HepG2 (cell line): Measurements from ENCODE around the gene MAN2B2. TPM values are rescaled to one million over a fixed set of nuclear protein-coding genes. Genes with fewer than 3 reads are reported as not detected.

ENCODE experiments used
- ATAC-seq: fragments of 200-7000 bp; cut with Tn5 transposase; 3 replicates; pipeline ENCODE4 v1.9.1; 2020; ENCODE audit warnings: mild to moderate bottlenecking, moderate library complexity
- BruUV-seq: library from RNA; stranded (reverse); fragments of 400-500 nt; replicated peaks from 2 replicates; lab custom pipeline; 2021; lab: Mats Ljungman, UMichigan
- CTCF ChIA-PET: fragments of 300-600 bp; formaldehyde crosslinking; extraction: SDS; loops from one replicate; lab custom pipeline; 2021; ENCODE audit warnings: low total read pairs, inconsistent platforms, low intra/inter-chr PET ratio; lab: Yijun Ruan, JAX
- POLR2A ChIA-PET: fragments of 350-600 bp; sonication (Branson Sonifier 250); formaldehyde crosslinking; loops from one replicate; lab custom pipeline; 2020; ENCODE audit warnings: antibody characterized with exemption, inconsistent platforms; lab: Yijun Ruan, JAX
- DNase-seq: peaks from one replicate; pipeline ENCODE4 v3.0.0-alpha.2; 2015; ENCODE audit warnings: low spot score
- FAIRE-seq: peaks from 3 replicates; lab custom pipeline; 2011; peaks lifted over from hg19 to GRCh38; lab: Jason Lieb, UNC
- H2AFZ ChIP-seq: one replicate; pipeline ENCODE4 v1.6.1; 2011; ENCODE audit warnings: low read length, inconsistent platforms
- H3K27ac ChIP-seq: fragments of 300-600 bp; 3 replicates; pipeline ENCODE4 v1.8.0; 2011; ENCODE audit warnings: mixed run types, mild to moderate bottlenecking, mixed read lengths, low read length, inconsistent platforms; ENCODE audit not compliant: insufficient read depth; ENCODE audit errors: extremely low read length
- H3K27me3 ChIP-seq, 2 experiments: fragments of 200-600 bp in 1 of 2; 2 replicates in 1 of 2; 3 replicates in 1 of 2; pipeline versions ENCODE4 v1.6.0 to v1.8.0; 2011; ENCODE audit warnings: low read length in 2 of 2, mild to moderate bottlenecking in 2 of 2, moderate library complexity in 2 of 2, inconsistent platforms in 1 of 2; ENCODE audit not compliant: insufficient read depth in 2 of 2, control insufficient read depth in 1 of 2
- H3K36me3 ChIP-seq, 2 experiments: fragments of 200-600 bp in 1 of 2; replicated peaks in 1 of 2; 2 replicates in 1 of 2; 3 replicates in 1 of 2; pipeline versions ENCODE4 v1.5.1 to v1.8.0; 2011; ENCODE audit warnings: low read length in 2 of 2, inconsistent platforms in 1 of 2; ENCODE audit not compliant: insufficient read depth in 2 of 2, control insufficient read depth in 1 of 2
- H3K4me1 ChIP-seq: 2 replicates; pipeline ENCODE4 v1.5.1; 2012; ENCODE audit warnings: low read length, inconsistent platforms; ENCODE audit not compliant: insufficient read depth
- H3K4me2 ChIP-seq: 2 replicates; pipeline ENCODE4 v1.6.0; 2011; ENCODE audit warnings: low read depth, low read length, inconsistent platforms
- H3K4me3 ChIP-seq, 3 experiments: fragments of 200-600 bp in 1 of 3; sonication (generic), shearing (Covaris generic) in 1 of 3; replicated peaks in 1 of 3; 2 replicates each; pipeline ENCODE4 v1.5.1; 2011 to 2016; ENCODE audit warnings: low read length in 3 of 3, inconsistent platforms in 2 of 3, low read depth in 2 of 3, mild to moderate bottlenecking in 2 of 3, control low read depth in 1 of 3, mixed read lengths in 1 of 3; ENCODE audit not compliant: insufficient read depth in 1 of 3
- H3K79me2 ChIP-seq: one replicate; pipeline ENCODE4 v1.6.1; 2011; ENCODE audit warnings: low read length, inconsistent platforms; ENCODE audit not compliant: insufficient read depth
- H3K9ac ChIP-seq: 2 replicates; pipeline ENCODE4 v1.6.0; 2011; ENCODE audit warnings: mild to moderate bottlenecking, low read depth, low read length, inconsistent platforms; ENCODE audit not compliant: insufficient read depth
- H3K9me3 ChIP-seq: 2 replicates; pipeline ENCODE4 v1.5.1; 2012; ENCODE audit warnings: mild to moderate bottlenecking, low read length
- H4K20me1 ChIP-seq: 2 replicates; pipeline ENCODE4 v1.6.0; 2011; ENCODE audit warnings: inconsistent platforms, mild to moderate bottlenecking, low read length, moderate library complexity; ENCODE audit not compliant: insufficient read depth
- RORA ChIP-seq: sonication (generic); formaldehyde crosslinking; IDR thresholded peaks from 2 replicates; pipeline ENCODE4 v1.5.0; 2020; ENCODE audit warnings: mild to moderate bottlenecking, missing genetic modification reagents, moderate library complexity
- WGBS: methylation state at CpG from one replicate; pipeline ENCODE4 v1.1.6; 2017; ENCODE audit warnings: low lambda C conversion rate; 5-methylcytosine and 5-hydroxymethylcytosine counted together
- in situ Hi-C: cut with HindIII; loops from 2 replicates; pipeline ENCODE4 v1.10.0; 2017; ENCODE audit warnings: low pct_unique_long_range_greater_than_20kb; ENCODE audit not compliant: extremely low pct_ligation_motif_present
- intact Hi-C: fragments of 100-400 bp; cut with micrococcal nuclease; formaldehyde crosslinking; loops from one replicate; pipeline ENCODE4 v1.10.0; 2022; ENCODE audit not compliant: unreplicated experiment
- polyA plus RNA-seq, 8 experiments: library from polyadenylated mRNA; depleted of rRNA in 3 of 8; stranded (reverse) in 7 of 8; unstranded in 1 of 8; fragments of >200 nt; fragmentation: Illumina TruSeq in 4 of 8; extraction: Trizol in 4 of 8; gene quantifications; 2 replicates each; pipeline versions ENCODE4 v1.2.1 to v1.2.3, GENCODE V29; 2011 to 2016; ENCODE audit warnings: low read depth in 4 of 8, missing spikeins in 1 of 8, mixed read lengths in 1 of 8; ENCODE audit not compliant: insufficient read depth in 1 of 8
- total RNA-seq, 5 experiments: library from RNA; depleted of rRNA; stranded (reverse); fragments of >200 nt; fragmentation: Illumina TruSeq; extraction: Trizol; gene quantifications; 2 replicates each; pipeline ENCODE4 v1.2.3, GENCODE V29; 2016; ENCODE audit warnings: low read depth in 1 of 5
- TF ChIP-seq, protein P1 (sequence below): sonication (generic); formaldehyde crosslinking; IDR thresholded peaks from 2 replicates; pipeline ENCODE4 v1.5.0; 2020; ENCODE audit warnings: mild to moderate bottlenecking, missing genetic modification reagents
- TF ChIP-seq, protein P2 (sequence below): sonication (generic); formaldehyde crosslinking; IDR thresholded peaks from 2 replicates; pipeline ENCODE4 v1.5.1; 2020; ENCODE audit warnings: missing genetic modification reagents, mild to moderate bottlenecking, borderline replicate concordance
- TF ChIP-seq, protein P3 (sequence below): sonication (generic); formaldehyde crosslinking; IDR thresholded peaks from 2 replicates; pipeline ENCODE4 v1.4.0; 2020; ENCODE audit warnings: mild to moderate bottlenecking, missing genetic modification reagents
- TF ChIP-seq, protein P4 (sequence below): sonication (generic); formaldehyde crosslinking; IDR thresholded peaks from 2 replicates; pipeline ENCODE4 v1.5.1; 2020; ENCODE audit warnings: missing genetic modification reagents, mild to moderate bottlenecking, borderline replicate concordance
- TF ChIP-seq, protein P5 (sequence below): IDR thresholded peaks from 2 replicates; pipeline ENCODE4 v1.6.1; 2018; ENCODE audit warnings: missing genetic modification reagents

MAN2B2 gene
- total and polyA plus RNA-seq, 2 of the 13 experiments (the other 11 are each of a cell fraction or from before 2014, with no cell fraction given), result 4.8 to 5.4 TPM

DNA sequence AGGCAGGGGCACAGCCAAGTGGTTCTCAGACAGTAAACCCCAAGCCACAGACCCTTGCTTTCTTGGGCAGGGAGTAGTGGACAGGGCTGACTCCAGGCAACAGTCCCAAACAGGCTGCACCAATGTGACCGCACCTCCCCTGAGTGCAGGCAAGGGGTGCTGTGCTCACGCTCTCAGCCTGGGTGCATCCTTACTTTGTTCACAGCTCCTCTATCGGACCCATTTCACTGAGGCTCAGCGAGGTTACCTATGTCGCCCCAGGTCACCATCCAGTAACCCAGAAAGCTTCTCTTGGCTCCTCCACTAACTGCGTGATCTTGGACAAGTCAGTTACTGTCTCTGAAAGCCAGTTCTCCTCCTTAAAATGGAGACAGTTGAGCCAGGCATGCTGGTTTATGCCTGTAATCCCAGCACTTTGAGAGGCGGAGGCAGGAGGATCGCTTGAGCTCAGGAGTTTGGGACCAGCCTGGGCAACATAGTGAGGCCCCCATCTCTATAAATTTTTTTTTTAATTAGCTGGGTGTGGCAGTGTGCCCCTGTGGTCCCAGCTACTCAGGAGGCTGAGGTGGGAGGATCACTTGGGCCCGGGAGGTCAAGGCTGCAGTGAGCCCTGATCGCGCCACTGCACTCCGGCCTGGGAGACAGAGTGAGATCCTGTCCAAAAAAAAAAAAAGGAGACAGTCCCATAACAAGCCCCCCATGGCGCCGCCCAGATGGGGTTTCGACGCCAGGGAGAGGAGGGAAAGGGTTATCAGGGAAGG, 823 bp upstream of the MAN2B2 start (continued):
- TF ChIP-seq, protein P1, sequence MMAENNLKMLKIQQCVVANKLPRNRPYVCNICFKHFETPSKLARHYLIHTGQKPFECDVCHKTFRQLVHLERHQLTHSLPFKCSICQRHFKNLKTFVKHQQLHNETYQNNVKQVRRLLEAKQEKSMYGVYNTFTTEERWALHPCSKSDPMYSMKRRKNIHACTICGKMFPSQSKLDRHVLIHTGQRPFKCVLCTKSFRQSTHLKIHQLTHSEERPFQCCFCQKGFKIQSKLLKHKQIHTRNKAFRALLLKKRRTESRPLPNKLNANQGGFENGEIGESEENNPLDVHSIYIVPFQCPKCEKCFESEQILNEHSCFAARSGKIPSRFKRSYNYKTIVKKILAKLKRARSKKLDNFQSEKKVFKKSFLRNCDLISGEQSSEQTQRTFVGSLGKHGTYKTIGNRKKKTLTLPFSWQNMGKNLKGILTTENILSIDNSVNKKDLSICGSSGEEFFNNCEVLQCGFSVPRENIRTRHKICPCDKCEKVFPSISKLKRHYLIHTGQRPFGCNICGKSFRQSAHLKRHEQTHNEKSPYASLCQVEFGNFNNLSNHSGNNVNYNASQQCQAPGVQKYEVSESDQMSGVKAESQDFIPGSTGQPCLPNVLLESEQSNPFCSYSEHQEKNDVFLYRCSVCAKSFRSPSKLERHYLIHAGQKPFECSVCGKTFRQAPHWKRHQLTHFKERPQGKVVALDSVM (CRISPR knock-in tag), result peak; percentile 91

DNA sequence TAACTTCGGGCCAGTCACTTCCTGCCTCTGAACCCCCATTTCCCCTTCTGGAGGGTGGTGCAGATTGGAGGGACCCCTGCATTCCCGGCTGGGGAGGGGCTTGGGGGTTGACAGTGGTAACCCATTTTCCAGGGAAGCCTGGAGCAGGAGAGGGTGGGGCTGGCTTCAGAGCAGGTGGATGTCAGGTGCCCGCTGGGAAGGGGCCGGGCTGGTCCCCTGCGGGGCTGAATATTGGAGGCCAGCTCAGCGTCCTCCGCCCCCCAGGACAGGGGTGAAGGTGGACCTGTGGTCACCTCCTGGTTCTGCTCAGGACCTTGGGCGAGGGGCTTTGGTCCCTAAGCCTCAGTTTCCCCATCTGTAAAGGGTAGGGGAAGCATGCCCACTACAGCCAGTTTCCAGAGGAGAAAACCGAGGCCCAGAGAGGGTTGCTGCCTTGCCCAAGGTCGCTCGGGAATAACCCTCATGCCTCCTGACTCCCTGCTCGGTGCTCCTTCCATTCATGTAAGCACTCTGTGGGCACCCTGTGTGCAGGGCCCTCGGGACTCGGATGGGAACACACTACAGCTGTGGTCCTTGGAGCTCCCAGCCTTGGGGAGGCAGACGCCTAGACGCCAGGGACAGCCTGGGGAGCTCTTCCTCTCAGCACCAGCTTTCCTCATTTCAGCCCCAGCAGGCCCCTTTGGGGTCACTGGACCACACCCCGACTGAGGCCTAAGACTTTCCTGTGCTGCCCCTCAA, 683 bp downstream of the MAN2B2 start:
- H3K27me3 ChIP-seq, result peaks cover 2 to 23% of the 10 kb centered on the region in 2 experiments; a peak in 3 of 5 replicates
- in situ Hi-C loops, result no loop called here
- H3K79me2 ChIP-seq, result no peaks in the 10 kb centered on the region
- H2AFZ ChIP-seq, result no peak overlapping the region
- TF ChIP-seq, protein P2, sequence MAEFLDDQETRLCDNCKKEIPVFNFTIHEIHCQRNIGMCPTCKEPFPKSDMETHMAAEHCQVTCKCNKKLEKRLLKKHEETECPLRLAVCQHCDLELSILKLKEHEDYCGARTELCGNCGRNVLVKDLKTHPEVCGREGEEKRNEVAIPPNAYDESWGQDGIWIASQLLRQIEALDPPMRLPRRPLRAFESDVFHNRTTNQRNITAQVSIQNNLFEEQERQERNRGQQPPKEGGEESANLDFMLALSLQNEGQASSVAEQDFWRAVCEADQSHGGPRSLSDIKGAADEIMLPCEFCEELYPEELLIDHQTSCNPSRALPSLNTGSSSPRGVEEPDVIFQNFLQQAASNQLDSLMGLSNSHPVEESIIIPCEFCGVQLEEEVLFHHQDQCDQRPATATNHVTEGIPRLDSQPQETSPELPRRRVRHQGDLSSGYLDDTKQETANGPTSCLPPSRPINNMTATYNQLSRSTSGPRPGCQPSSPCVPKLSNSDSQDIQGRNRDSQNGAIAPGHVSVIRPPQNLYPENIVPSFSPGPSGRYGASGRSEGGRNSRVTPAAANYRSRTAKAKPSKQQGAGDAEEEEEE (CRISPR knock-in tag), result no peak
- TF ChIP-seq, protein P3, sequence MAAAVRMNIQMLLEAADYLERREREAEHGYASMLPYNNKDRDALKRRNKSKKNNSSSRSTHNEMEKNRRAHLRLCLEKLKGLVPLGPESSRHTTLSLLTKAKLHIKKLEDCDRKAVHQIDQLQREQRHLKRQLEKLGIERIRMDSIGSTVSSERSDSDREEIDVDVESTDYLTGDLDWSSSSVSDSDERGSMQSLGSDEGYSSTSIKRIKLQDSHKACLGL (CRISPR knock-in tag), result 0 out of 2 replicates have a peak, but pooled peaks have one; percentile 12
- TF ChIP-seq, protein P4, sequence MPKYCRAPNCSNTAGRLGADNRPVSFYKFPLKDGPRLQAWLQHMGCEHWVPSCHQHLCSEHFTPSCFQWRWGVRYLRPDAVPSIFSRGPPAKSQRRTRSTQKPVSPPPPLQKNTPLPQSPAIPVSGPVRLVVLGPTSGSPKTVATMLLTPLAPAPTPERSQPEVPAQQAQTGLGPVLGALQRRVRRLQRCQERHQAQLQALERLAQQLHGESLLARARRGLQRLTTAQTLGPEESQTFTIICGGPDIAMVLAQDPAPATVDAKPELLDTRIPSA (CRISPR knock-in tag), result 0 out of 2 replicates have a peak, but pooled peaks have one; percentile 2
- no peak for TF ChIP-seq RORA (CRISPR knock-in tag)
- TF ChIP-seq, protein P5, sequence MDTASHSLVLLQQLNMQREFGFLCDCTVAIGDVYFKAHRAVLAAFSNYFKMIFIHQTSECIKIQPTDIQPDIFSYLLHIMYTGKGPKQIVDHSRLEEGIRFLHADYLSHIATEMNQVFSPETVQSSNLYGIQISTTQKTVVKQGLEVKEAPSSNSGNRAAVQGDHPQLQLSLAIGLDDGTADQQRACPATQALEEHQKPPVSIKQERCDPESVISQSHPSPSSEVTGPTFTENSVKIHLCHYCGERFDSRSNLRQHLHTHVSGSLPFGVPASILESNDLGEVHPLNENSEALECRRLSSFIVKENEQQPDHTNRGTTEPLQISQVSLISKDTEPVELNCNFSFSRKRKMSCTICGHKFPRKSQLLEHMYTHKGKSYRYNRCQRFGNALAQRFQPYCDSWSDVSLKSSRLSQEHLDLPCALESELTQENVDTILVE (CRISPR knock-in tag), result no peak
- TF ChIP-seq, all 625 proteins: peak for 2
- intact Hi-C loops, result no loop called here
- Histone ChIP-seq H3K36me3 (peaks cover 7 to 16% of the 10 kb centered on the region in 2 experiments; a peak in 3 of 5 replicates), H3K4me2 (peak overlapping the region; percentile 98), H3K4me3 (peak overlapping the region; percentile 87 to 98 (median 88)), H3K27ac (peak overlapping the region; percentile 30), H3K9me3 (peaks cover 4% of the 10 kb centered on the region; the same call in 1 of the 2 replicates), H3K9ac (peak overlapping the region; percentile 77), H4K20me1 (no peaks in the 10 kb centered on the region), H3K4me1 (peaks cover 21% of the 10 kb centered on the region)
- FAIRE-seq, result no peak
- POLR2A ChIA-PET, result interaction anchor here (1.2 to 1.6 kb wide), 5 partner anchors 14 to 98 kb away, joined by 4 to 11 read pairs (median 5); partner anchors contain the start of gene MRFAP1
- CTCF ChIA-PET, result no interaction called here
- 43% methylated on average over 8 of the region's 17 CpGs for WGBS
- peak; percentile 2; the same call in 1 of the 3 replicates for ATAC-seq
- BruUV-seq, result no TSS peak
- no peak for DNase-seq
